NCI-H460 (cell line): ENCODE data around the gene C14orf132. TPM values are rescaled to one million over a fixed set of nuclear protein-coding genes. Genes with fewer than 3 reads are reported as not detected.
A peak's percentile ranks its signal among the peaks of the same experiment; 100 is the strongest.

Experiments
- DNase-seq: peaks from one replicate; pipeline ENCODE4 v3.0.0-alpha.2; 2016; ENCODE audit warnings: low read depth; ENCODE audit errors: extremely low read depth
- total RNA-seq: library from RNA; depleted of rRNA; stranded (reverse); fragments of >200 nt; shearing (Covaris generic); gene quantifications from 2 replicates; pipeline ENCODE4 v1.2.3, GENCODE V29; 2014

Gene C14orf132
- total RNA-seq, 1 experiment from 2014 or later = 0.22 TPM

DNA sequence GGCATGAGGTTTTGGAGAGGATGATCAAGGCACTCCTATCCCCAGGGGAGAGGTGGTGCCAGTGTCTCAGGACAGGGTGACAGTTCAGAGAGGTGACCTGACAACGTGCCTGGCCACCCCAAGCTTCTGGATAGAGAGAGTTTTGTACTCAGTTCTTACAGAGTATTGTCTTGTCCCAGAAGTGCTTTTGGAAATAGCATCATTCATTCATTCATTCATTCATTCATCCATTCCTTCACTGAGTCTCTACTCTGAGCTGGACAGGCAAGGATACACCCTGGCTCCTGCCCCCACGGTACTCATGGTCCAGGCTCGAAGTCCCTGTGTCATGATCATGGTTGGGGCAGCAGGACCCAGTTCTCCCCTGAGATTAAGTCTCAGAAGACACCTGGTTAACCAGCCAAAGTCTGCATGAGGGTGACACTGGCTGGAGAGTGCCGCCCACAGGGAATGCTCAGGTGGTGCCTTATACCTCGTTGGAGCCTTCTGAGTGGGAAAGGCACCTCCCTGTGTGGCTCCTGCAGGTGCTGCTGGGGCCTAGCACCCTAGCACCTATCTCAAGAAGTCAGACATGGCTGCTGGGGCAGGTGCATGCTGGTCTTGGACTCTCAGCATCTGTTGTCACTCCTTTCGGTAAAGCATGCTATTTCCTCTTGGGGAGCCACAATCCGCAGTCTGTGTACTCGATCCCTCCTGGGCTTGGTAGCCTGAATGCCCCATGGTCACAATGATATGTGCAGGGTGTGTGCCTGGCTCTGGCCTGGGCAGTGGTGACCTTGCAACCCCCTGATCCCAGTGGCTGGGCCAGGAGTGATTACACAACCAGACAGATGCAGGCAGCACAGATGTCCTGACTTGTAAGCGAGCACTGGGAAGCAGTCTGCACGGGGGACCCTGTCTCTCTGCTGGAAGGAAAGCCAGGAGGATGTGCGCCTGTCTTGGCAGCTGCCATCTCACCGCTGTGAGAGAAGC, 57.8 kb downstream of the C14orf132 start:
- no peak for DNase-seq

DNA sequence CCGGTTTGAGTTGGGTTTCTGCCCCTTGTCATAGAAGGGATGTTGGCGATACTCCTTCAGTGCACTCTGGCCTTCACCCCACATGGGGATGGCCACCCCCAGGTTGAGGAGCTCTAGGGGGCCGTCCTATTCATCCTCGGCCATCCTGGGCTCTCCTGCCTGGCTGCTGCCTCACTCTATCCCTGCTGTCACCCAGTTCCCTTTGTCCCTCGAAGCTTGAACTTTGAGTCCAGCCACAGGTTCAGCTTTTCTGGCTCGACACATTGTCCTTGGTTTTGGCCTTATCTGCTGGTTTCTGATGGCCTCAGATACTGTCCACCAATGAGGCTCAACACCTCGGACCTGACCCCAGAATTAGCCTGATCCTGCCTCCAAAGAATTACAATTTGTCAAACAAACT, 58.6 kb downstream of the C14orf132 start:
- DNase-seq = no peak

DNA sequence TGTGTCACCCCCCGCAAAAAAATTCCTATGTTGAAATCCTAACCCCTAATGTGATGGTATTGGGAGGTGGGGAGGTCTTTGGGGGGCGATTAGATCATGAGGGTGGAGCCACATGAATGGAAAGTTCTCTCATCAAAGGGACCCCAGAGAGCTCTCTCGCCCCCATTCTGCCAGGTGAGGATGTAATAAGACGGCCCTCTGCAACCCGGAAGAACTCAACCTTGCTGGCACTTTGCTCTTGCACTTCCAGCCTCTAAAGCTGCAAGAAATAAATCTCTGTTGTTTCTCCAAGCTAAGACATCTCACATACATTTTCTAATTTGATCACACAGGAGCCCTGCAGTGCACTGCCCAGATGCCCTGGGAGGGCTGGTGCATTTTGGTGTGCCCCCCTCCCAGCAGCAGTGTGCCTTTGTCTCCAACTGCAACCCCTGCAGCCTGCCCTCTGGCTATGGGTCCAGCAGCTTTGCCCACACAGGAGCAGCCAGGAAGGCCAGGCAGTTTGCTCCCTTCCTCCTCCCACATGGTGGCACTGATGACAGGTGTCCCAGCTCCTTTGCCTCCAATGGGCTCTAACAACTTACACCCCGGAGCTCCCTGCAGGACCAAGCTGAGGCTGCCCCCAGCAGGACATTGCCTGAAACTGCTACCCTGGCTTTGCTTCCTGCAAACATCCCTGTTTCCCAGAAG, 59.3 kb downstream of the C14orf132 start:
- DNase-seq = peak; percentile 9

DNA sequence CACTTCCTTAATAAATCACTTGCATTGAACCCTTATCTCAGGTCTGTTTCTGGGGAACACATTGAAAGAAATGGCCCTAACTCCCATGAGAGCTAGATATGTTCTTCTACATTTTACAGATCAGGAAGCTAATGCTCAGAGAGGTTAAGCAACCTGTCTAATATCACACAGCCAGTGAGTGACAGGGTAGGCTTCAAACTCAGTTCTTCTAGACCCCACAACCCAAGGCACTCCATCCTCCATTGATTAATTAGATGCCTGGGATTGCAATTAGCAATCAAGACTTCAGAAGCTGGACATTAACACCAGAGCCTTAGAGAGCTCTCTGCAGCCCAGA, 59.8 kb downstream of the C14orf132 start:
- DNase-seq = no peak

DNA sequence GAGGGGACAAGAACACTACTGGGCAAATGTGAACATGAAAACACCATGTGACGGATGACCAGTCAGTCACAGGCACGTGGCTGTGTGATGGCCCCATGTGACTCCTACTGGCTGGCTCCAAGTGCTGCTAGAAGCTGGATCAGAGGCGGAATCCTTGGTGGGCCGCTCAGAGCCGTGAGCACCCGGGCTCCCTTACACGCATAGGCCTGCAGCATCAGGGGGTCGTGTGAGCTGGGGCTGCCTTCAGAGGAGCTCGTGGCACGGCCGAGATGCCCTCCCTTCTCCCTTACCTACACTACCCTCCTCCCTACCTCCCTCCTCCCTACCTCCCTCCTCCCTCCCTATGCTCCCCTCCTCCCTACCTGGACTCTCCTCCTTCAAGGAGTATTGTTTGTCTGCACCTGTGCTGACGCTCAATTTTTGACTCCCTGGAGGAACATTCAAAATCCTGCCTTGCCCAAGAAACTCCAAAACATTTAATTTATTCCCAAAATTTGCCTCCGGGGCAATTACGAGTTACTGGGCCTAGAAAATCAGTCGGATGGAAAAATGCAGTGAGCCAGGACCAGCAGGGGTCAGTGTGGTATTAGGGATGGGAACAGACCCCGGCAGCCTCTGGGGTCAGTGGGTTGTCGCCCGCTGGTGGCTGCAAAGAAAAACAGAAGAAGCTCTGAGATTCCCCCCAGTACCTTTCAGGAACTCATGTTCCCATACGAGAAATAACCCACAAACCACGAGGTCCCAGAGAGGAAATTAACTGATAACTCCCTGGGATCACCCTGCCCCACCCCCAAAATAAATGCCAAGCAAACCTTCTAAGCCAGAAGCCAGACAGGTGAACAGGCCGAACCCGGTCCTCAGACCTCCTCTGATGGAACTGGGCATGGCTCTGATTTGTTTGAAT, 61.3 kb downstream of the C14orf132 start:
- DNase-seq = peak; percentile 41

DNA sequence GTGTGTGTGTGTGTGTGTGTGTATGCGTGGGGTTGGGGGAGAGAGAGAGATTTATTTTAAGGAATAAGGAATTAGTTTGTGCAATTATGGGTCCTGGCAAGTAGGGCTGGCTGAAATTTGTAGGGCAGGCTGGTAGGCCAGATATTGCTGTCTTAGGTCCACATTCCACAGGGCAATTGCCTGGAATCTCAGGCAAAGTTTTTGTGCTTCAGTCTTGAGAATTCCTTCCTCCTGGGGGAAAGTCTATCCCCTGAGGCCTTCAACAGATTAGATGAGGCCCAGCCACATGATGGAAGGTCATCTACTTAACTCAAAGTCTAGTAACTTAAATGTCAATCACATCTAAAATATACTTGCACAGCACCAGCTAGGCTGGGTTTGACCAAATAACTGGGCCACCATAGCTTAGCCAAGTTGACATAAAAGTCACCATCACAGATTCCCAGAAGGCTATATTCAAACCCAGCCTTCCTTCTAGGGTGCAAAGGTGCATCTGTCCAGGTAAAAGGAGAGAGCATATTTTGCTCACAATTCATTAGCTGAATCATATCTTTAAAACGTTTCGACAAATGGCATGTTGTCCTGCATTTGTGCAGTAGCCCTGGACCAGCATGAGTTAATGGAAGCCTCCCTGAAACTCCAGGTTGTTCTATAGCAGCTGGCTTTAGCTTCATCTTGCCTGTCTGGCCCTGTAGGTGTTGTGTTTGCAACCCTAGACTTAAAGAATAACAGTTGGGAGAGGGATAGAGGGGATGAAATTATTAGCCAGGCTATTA, 63.1 kb downstream of the C14orf132 start:
- no peak for DNase-seq

DNA sequence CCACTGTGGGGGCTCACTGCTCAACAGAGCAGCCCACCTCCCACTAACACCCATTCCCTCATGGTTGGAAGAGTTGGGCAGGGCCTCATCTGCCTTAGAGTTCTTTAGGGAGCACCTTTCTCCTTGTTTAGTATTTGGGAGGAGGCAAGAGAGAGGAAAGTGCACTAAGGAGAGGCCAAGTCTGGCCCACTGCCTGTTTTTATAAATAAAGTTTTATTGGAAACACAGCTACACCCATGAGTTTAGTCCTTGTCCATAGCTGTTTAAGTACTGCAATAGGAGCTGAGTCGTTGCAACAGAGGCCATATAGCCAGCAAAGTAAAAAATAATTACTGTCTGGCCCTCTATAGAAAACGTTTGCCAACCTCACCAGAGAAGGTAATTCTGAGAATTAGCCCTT, 63.9 kb downstream of the C14orf132 start:
- DNase-seq = no peak

DNA sequence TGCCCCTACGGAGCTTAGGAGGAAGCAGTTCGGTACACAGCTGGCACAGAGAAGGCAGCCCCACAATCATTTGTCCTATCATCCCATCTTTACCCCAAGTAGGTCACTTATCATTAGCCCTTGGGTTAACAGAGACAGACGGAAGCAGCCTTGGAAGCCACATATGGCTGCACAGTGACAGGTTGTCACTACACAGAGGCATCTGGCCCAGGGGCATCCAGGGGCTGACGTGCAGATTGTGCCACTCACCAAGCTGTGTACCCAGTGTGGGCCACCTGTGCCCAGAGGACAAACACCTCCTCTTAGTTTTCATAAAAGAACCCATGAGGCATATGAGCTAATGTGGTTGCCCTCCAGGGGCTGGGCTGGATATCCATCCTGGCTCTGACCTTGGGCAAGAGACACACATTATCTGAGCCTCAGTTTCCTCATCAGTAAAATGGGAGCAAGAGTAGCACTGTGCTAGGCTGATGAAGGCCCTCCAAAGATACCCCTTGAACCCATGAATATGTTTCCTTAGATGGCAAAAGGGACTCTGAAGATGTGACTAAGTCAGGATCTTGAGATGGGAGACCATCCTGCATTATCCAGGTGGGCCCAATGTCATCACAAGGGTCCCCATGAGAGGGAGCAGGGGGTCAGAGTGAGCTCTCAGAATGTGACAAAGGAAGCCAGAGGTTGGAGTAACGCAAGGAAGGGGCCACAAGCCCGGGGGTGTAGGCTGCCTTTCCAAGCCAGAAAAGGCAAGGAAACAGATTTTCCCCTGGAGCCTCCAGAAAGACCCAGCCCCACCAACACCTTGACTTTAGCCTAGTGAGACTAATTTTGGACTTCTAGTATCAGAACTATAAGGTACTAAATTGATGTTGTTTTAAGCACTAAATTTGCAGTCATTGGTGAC, 64.6 kb downstream of the C14orf132 start:
- DNase-seq = no peak

DNA sequence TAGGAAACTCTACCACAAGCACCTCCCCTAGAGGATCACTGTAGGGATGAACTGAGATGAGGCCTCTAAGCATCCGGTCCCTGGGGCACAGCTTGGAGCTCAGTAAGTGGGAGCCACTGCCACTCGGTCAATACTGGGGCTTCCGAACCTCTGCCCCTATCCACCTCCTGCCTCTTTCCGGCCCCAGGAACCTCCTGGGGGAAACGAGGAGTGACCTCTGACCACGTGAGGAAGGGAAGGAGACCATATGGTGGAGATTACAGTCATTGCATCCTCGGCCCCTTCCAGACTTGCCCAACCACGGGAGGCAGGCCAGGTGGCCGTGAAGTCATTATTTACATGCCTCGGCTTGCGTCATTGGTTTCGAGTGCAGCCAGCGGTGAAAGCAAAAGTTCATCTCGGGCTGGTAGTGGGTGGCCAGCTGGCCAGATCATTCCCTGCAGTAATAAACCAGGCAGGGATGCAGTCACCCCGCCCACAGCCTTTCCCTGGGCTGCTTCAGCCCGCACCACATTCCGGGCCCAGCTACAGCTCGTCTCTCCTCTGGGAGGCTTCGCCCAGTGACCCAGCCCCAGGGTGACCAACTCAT, 65.4 kb downstream of the C14orf132 start:
- DNase-seq = no peak

DNA sequence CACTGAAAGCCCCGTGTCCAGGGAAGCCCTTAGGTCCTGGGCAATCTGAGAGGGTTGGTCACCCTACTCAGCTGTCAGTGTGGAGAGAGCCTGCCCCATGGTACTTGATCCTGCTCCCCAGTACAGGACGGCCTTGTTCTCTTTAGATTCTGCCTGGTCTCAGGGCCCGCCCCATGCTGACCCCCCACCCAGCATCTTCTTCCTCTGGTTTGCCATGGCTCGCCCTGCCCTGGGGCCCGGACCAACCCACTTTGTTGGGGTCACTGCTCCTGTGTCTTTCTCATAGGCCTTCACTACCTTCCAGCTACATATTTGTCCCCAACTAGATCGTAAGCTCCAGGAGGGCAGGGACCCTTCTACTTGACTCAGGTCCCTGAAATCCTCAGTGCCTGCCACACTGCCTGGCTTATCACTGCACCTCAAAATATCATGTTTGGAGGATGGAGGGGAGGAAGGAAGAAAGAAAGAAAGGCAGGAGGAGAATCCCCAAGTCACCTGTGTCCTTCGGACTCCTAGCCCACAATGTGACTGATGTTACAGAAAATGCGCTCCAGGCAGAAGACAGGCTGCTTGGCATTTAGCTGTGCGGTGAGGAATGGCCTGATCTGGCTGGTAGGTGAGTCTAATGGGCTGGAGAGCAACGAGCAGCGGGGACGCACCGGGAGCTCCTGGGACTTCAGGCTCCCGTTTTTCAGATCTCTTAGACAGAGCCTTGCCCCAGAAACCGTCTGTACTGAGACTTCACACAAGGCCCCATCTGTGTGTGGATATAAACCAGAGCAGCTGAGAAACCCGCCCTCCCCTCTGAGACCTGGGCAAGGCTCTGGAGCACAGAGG, 66.1 kb downstream of the C14orf132 start:
- DNase-seq = no peak

DNA sequence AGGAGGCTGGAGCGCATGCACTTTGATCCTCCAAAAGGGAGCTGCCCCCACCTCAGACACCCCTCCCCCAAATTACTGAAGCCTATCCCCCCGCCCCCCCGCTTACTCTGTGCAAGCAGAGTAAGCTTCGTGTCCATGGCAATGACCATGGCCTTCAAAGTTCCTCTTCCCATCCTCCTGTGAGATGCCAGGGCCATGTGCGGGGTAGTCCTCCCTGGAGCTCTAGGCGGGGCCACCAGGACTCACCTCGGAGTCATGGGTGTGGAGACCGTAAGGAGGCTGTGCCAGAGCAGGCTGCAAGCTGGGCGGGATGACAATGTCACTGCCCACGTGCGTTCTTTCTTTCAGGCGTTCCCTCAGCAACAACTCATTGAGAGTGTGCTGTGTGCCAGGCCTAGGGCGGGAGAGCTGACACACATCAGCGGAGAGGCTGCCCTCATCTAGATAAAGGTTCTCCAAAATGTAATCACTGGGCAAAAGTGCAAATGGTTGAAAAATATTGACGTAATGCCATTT, 66.8 kb downstream of the C14orf132 start:
- no peak for DNase-seq

DNA sequence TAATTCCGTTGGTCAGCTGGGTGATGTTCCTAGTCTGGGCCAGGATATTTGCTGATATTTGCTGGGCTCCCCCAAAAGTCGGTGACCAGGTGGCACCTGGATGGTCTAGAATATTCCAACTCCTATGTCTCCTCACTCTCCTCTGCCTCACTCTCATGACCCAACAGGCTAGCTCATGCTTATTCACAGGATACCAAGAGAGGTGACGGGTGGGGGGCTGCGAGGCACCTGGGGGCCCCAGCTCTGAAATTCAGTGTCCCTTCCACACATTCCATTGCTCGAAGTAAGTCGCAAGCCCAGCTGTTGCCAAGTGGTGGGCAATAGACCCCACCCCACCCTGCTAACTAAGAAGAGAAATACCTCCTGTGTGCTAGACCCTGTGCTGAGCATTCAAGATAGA, 67.7 kb downstream of the C14orf132 start:
- DNase-seq = no peak

DNA sequence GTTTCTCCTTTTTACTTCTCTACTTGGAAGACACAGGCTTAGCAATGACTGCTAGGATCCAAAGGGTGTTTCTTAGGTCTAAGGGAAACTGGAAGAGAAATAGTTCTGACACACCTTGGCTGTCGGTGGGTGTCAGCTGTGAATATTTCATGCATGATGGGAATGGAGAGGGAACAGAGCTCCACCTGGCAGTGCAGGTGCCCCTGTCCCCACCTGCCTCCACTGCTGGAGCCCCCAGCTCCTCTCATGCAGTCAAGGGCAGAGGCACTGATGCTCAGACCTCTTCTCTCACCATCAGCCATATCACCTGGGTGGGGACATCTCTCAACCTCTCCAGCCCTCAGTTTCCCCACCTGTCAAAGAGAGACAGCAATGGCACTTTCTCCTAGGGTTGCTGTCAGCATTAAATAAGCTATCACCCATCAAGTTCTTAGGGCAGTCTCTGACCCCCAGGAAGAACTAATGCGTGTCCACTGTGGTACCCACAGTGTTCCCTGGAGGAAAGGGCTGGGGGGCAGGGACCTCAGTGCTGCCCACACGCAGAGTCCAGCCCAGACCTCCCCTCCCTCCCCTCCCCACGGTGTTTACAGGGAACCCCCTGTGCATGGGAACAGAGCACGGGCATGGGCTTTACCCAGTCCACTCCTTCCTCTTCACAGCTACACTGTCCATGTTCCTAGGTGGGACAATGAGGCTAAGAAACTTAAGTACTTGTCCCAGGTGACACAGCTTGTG, 69.1 kb downstream of the C14orf132 start:
- DNase-seq = no peak

DNA sequence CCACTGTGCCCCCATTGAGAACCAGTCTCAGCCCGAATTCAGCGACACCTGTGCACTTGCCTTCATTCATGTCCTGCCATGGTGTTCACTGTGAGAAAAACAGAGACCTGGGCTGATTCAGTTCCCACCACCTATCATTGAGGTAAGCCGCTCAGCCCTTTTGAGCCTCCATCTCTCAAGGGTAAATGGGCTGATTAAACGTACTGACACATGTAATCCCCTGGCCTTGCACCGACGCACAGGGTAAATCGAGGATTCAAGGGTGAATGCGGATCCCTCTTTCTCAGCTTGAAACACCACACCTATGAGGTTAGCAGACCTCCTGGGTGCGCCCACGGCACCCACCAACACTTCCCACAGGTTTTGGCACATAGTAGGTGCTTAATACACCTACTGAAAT, 69.7 kb downstream of the C14orf132 start:
- no peak for DNase-seq

DNA sequence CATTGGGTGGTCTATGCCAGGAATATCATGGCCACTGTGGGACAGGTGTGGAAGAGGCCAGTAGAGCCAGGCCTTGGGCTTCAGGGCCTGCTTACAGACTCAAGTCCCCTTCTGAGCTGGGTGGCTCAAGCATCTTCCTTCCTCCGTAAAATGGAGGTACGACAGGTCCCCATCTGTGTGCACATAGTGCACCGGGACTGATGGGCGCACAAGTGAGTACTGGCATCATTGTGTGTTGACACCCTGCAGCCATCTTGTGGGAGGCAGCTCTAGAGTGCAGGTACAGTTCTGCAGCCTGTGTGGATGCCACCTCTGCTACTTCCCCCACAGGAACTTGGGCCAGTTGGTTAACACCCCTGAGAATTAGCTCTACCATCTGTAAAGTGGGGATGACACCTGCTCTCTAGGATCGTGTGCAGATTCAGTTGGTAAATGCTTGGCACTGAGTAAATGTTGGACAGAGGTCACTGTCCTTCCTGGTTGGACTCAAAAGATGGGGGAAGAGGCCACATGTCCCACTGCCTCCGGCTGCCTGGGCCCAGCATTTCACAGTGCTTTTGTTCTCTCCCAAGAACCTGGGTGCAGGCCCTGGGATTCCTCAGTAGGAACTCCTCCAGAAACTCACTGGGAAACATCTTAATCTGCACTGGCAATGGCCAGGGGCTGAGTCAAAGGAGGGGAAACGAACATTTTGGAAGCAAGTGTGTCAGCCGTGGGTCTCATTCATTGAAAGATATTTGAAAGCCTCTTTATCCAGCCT, 70.6 kb downstream of the C14orf132 start:
- no peak for DNase-seq

DNA sequence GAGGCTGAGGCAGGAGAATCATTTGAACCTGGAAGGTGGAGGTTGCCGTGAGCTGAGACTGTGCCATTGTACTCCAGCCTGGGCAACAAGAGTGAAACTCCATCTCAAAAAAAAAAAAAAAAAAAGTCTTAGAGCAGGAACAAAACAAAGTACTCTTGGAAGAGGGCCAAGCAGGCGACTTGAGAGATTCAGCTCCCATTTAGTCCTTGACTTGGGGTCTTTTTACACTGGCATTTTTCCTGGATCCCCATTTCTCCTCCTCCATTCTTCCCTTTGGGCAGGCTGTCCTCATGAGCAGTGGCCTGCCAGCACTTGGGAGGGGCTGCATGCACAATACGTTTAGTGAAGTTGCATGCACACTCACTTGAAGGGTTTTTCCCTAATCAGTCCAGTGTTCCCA, 72.9 kb downstream of the C14orf132 start:
- DNase-seq = no peak
